B cell (primary cell): ENCODE data around the gene S1PR5.

Source experiments
- EZH2 ChIP-seq: IDR thresholded peaks from 2 replicates; pipeline ENCODE4 v1.6.1; 2012; ENCODE audit warnings: borderline replicate concordance, low read depth, mild to moderate bottlenecking, moderate library complexity, low read length; ENCODE audit not compliant: insufficient read depth, poor library complexity, severe bottlenecking
- TF ChIP-seq, protein P1 (sequence below): fragments of 200-600 bp; IDR thresholded peaks from one replicate; pipeline ENCODE4 v1.8.0; 2022; ENCODE audit warnings: antibody characterized with exemption, mild to moderate bottlenecking

DNA sequence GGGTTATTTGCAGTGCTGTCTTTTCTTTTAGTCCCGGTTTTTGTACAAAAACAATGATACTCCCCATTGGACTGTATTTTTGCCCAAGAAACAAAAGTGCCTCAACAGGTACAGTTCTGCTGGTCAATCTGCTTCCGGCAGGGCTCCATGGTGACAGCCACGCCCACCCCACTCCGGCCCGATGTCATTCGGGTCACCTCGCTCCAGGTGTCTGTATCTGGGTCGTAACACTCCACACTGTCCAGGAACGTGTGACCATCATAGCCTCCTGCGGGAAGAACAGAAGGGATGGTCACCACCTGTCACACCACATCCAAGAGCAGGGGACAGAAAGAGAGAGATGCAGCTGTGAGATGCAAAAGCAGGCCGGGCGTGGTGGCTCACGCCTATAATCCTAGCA, 30.7 kb downstream of the S1PR5 start:
- TF ChIP-seq, protein P1, sequence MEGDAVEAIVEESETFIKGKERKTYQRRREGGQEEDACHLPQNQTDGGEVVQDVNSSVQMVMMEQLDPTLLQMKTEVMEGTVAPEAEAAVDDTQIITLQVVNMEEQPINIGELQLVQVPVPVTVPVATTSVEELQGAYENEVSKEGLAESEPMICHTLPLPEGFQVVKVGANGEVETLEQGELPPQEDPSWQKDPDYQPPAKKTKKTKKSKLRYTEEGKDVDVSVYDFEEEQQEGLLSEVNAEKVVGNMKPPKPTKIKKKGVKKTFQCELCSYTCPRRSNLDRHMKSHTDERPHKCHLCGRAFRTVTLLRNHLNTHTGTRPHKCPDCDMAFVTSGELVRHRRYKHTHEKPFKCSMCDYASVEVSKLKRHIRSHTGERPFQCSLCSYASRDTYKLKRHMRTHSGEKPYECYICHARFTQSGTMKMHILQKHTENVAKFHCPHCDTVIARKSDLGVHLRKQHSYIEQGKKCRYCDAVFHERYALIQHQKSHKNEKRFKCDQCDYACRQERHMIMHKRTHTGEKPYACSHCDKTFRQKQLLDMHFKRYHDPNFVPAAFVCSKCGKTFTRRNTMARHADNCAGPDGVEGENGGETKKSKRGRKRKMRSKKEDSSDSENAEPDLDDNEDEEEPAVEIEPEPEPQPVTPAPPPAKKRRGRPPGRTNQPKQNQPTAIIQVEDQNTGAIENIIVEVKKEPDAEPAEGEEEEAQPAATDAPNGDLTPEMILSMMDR, result no peak
- TF ChIP-seq EZH2, result no peak
